SK-N-SH treated with all-trans-retinoic acid at 6 μM for 48 hours (cell line): ENCODE results near the gene ATG2A.

Source experiments
- ATAC-seq: fragments of 200-7000 bp; cut with Tn5 transposase; 3 replicates; pipeline ENCODE4 v1.9.1; 2020; ENCODE audit warnings: mild to moderate bottlenecking, moderate library complexity
- ARNTL ChIP-seq: fragments of 450-650 bp; formaldehyde crosslinking; IDR thresholded peaks from 2 replicates; pipeline ENCODE4 v1.5.0; 2020; ENCODE audit warnings: low read depth, mild to moderate bottlenecking, moderate library complexity, borderline replicate concordance
- BACH2 ChIP-seq: fragments of 250-450 bp; sonication (Bioruptor Pico); IDR thresholded peaks from 2 replicates; pipeline ENCODE4 v1.9.0; 2021; ENCODE audit warnings: mild to moderate bottlenecking, borderline replicate concordance
- CSDC2 ChIP-seq: fragments of 250-450 bp; sonication (Bioruptor Pico); IDR thresholded peaks from 2 replicates; pipeline ENCODE4 v1.5.0; 2020; ENCODE audit warnings: mild to moderate bottlenecking, moderate library complexity
- GLIS3 ChIP-seq: fragments of 250-450 bp; sonication (Bioruptor Pico); IDR thresholded peaks from 2 replicates; pipeline ENCODE4 v1.5.0; 2020; ENCODE audit warnings: mild to moderate bottlenecking, moderate library complexity
- ISL1 ChIP-seq: fragments of 250-450 bp; sonication (Bioruptor Pico); IDR thresholded peaks from 2 replicates; pipeline ENCODE4 v2.1.2; 2022; ENCODE audit warnings: mild to moderate bottlenecking, moderate library complexity
- OSR1 ChIP-seq: fragments of 250-450 bp; sonication (Bioruptor Pico); IDR thresholded peaks from 2 replicates; pipeline ENCODE4 v1.8.0; 2022; ENCODE audit warnings: moderate library complexity, mild to moderate bottlenecking, inconsistent platforms
- PPARA ChIP-seq: fragments of 250-450 bp; sonication (Bioruptor Pico); IDR thresholded peaks from 2 replicates; pipeline ENCODE4 v1.5.0; 2020; ENCODE audit warnings: mild to moderate bottlenecking, borderline replicate concordance
- SNAI2 ChIP-seq: fragments of 250-450 bp; sonication (Bioruptor Pico); IDR thresholded peaks from 2 replicates; pipeline ENCODE4 v1.5.0; 2020; ENCODE audit warnings: mild to moderate bottlenecking, moderate library complexity
- TCF4 ChIP-seq: fragments of 250-450 bp; sonication (Bioruptor Pico); IDR thresholded peaks from 2 replicates; pipeline ENCODE4 v1.8.0; 2021; ENCODE audit warnings: mild to moderate bottlenecking, moderate library complexity, borderline replicate concordance
- TOX ChIP-seq: fragments of 250-450 bp; sonication (Bioruptor Pico); IDR thresholded peaks from 2 replicates; pipeline ENCODE4 v1.8.0; 2021; ENCODE audit warnings: mild to moderate bottlenecking, moderate library complexity, borderline replicate concordance
- ZC3H10 ChIP-seq: fragments of 250-450 bp; sonication (Bioruptor Pico); IDR thresholded peaks from 2 replicates; pipeline ENCODE4 v1.5.1; 2021; ENCODE audit warnings: mild to moderate bottlenecking, moderate library complexity
- ZFP3 ChIP-seq: fragments of 250-450 bp; sonication (Bioruptor Pico); IDR thresholded peaks from 2 replicates; pipeline ENCODE4 v1.5.0; 2020; ENCODE audit warnings: mild to moderate bottlenecking, moderate library complexity
- ZFP30 ChIP-seq: fragments of 450-650 bp; formaldehyde crosslinking; IDR thresholded peaks from 2 replicates; pipeline ENCODE4 v1.5.0; 2022; ENCODE audit warnings: mild to moderate bottlenecking, moderate library complexity
- ZNF565 ChIP-seq: fragments of 450-650 bp; formaldehyde crosslinking; conservative IDR thresholded peaks from 2 replicates; pipeline ENCODE4 v1.5.0; 2020; ENCODE audit warnings: low read depth, mild to moderate bottlenecking, moderate library complexity
- ZNF70 ChIP-seq: fragments of 450-650 bp; formaldehyde crosslinking; IDR thresholded peaks from 2 replicates; pipeline ENCODE4 v1.5.0; 2020; ENCODE audit warnings: mild to moderate bottlenecking, moderate library complexity
- TF ChIP-seq, protein P1 (sequence below): fragments of 250-450 bp; sonication (Bioruptor Pico); IDR thresholded peaks from 2 replicates; pipeline ENCODE4 v1.5.0; 2020; ENCODE audit warnings: mild to moderate bottlenecking, moderate library complexity
- TF ChIP-seq, protein P2 (sequence below): fragments of 250-450 bp; sonication (Bioruptor Pico); IDR thresholded peaks from 2 replicates; pipeline ENCODE4 v1.5.1; 2020; ENCODE audit warnings: low read depth, mild to moderate bottlenecking, moderate library complexity
- TF ChIP-seq, protein P3 (sequence below): fragments of 250-450 bp; sonication (Bioruptor Pico); IDR thresholded peaks from 2 replicates; pipeline ENCODE4 v1.8.0; 2021; ENCODE audit warnings: low read depth, mild to moderate bottlenecking, moderate library complexity, borderline replicate concordance
- TF ChIP-seq, protein P4 (sequence below): fragments of 250-450 bp; sonication (Bioruptor Pico); IDR thresholded peaks from 2 replicates; pipeline ENCODE4 v1.8.0; 2020; ENCODE audit warnings: mild to moderate bottlenecking, moderate library complexity, borderline replicate concordance

The ATG2A gene

DNA sequence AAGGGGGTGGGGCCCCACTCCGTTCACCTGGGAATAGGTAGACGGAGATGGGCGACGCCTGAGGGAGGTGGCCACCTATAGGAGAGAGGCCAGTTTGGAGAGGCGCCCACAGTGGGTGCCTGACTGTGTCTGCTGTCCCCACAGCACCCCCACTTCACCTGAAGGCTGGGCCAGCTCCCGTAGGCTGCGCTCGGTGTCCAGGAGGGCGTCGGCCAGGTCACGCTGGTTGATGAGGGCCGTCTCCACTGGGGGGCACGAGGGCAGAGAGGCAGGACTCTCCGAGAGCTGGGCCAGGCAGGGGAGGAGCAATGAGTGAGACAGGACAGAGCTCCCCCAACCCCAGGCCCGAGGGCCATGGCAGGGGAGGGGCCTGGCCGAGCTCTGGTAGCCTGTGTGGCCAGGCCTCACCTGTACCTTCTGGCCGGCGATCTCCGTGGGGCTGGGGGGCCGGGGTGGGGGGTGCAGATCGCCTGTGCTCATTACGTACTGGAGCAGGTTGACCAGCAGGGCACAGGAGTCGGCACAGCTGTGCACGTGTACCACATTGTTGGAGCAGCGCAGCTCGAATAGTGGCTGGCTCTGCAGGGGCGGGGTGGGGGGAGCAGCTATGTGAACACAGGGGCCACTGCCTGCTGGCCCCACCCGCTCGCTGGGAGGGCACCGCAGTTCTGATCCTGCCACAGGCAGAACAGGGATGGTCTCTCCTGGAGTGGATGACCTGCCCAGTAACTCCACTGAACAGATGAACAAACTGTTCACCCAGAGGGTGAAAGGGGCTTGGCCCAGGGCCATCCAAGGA lies 14.7 kb downstream of the ATG2A start:
- TF ChIP-seq ZFP3 (CRISPR knock-in tag) (no peak), PPARA (no peak), TCF4 (CRISPR knock-in tag) (no peak), BACH2 (no peak), GLIS3 (CRISPR knock-in tag) (no peak), ZNF565 (CRISPR knock-in tag) (no peak)
- TF ChIP-seq, protein P1, sequence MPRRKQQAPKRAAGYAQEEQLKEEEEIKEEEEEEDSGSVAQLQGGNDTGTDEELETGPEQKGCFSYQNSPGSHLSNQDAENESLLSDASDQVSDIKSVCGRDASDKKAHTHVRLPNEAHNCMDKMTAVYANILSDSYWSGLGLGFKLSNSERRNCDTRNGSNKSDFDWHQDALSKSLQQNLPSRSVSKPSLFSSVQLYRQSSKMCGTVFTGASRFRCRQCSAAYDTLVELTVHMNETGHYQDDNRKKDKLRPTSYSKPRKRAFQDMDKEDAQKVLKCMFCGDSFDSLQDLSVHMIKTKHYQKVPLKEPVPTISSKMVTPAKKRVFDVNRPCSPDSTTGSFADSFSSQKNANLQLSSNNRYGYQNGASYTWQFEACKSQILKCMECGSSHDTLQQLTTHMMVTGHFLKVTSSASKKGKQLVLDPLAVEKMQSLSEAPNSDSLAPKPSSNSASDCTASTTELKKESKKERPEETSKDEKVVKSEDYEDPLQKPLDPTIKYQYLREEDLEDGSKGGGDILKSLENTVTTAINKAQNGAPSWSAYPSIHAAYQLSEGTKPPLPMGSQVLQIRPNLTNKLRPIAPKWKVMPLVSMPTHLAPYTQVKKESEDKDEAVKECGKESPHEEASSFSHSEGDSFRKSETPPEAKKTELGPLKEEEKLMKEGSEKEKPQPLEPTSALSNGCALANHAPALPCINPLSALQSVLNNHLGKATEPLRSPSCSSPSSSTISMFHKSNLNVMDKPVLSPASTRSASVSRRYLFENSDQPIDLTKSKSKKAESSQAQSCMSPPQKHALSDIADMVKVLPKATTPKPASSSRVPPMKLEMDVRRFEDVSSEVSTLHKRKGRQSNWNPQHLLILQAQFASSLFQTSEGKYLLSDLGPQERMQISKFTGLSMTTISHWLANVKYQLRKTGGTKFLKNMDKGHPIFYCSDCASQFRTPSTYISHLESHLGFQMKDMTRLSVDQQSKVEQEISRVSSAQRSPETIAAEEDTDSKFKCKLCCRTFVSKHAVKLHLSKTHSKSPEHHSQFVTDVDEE (CRISPR knock-in tag), result no peak
- no peak for ATAC-seq

DNA sequence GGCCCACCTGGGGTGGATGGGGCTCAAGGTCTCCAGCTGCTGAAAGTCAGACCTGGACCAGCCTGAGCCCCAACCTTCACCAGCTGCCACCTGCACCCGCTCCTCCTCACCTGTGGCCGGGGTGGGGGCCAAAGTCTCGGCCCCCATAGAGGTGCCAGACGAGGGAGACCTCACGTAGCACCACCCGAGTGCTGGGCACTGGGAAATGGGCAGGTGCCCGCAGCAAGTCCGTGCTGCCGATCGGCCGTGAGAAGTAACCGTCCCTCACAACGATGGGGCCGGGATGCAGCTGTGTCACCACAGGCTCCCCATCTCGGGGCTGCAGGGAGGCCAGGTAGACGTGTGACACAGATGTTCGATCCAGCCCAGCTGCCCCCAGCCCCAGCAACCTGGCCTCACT lies 16.2 kb downstream of the ATG2A start:
- TF ChIP-seq ZFP30, result no peak
- TF ChIP-seq, protein P1 (CRISPR knock-in tag), result no peak
- no peak for TF ChIP-seq ISL1 (CRISPR knock-in tag)
- TF ChIP-seq, protein P2, sequence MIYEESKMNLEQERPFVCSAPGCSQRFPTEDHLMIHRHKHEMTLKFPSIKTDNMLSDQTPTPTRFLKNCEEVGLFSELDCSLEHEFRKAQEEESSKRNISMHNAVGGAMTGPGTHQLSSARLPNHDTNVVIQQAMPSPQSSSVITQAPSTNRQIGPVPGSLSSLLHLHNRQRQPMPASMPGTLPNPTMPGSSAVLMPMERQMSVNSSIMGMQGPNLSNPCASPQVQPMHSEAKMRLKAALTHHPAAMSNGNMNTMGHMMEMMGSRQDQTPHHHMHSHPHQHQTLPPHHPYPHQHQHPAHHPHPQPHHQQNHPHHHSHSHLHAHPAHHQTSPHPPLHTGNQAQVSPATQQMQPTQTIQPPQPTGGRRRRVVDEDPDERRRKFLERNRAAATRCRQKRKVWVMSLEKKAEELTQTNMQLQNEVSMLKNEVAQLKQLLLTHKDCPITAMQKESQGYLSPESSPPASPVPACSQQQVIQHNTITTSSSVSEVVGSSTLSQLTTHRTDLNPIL (CRISPR knock-in tag), result no peak

DNA sequence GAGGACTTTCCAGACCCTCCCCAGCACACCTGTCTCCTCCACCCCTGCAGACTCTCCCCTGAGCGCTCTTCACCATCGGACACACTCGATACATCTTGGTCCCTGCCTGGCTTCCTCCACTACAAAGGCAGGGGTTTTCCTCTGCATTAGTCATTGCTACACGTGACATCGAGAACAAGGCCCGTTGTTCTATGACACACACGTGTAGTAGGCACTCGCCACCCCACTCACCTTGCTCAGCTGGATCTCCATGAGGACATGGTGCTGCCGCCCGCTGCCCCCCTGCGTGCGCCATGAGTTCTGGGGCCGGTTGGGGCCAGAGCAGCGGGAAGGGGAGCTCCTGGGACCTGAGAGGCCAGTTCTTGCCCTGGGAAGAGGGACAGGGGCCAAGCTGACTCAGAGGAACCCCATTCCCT lies 16.7 kb downstream of the ATG2A start:
- ATAC-seq, result no peak
- no peak for TF ChIP-seq ARNTL

More for the DNA sequence above, 16.2 kb downstream of the ATG2A start:
- ATAC-seq, result no peak

DNA sequence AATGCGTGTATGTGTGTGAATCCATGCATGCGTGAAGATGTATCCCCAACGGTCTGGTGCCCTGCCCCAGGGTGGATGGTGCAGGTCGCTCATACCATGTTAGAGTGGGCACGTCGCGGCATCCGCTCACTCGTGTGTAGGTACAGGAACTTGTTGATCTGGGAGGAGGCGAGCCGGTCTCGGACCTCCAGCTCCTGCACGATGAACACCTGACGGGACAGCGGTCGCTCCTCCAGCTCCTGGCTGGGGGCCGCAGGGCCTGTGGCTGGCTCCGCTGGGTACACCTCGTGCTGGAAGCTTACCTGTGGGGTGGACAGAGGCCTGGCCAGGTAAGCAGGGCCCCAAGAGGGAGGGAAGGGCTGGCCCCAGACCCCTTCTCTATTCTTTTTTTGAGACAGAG lies 18.5 kb downstream of the ATG2A start:
- ATAC-seq, result no peak
- TF ChIP-seq ZFP30 (no peak), TOX (no peak), SNAI2 (CRISPR knock-in tag) (no peak), BACH2 (no peak), ISL1 (CRISPR knock-in tag) (no peak), ZFP3 (CRISPR knock-in tag) (no peak), OSR1 (CRISPR knock-in tag) (no peak), GLIS3 (CRISPR knock-in tag) (no peak), CSDC2 (CRISPR knock-in tag) (no peak), TCF4 (CRISPR knock-in tag) (no peak), ZC3H10 (CRISPR knock-in tag) (no peak), ARNTL (no peak), ZNF565 (CRISPR knock-in tag) (no peak), PPARA (no peak), ZNF70 (CRISPR knock-in tag) (no peak)
- TF ChIP-seq, protein P2 (CRISPR knock-in tag), result no peak
- TF ChIP-seq, protein P3, sequence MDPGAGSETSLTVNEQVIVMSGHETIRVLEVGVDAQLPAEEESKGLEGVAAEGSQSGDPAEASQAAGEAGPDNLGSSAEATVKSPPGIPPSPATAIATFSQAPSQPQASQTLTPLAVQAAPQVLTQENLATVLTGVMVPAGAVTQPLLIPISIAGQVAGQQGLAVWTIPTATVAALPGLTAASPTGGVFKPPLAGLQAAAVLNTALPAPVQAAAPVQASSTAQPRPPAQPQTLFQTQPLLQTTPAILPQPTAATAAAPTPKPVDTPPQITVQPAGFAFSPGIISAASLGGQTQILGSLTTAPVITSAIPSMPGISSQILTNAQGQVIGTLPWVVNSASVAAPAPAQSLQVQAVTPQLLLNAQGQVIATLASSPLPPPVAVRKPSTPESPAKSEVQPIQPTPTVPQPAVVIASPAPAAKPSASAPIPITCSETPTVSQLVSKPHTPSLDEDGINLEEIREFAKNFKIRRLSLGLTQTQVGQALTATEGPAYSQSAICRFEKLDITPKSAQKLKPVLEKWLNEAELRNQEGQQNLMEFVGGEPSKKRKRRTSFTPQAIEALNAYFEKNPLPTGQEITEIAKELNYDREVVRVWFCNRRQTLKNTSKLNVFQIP (CRISPR knock-in tag), result no peak
- TF ChIP-seq, protein P4, sequence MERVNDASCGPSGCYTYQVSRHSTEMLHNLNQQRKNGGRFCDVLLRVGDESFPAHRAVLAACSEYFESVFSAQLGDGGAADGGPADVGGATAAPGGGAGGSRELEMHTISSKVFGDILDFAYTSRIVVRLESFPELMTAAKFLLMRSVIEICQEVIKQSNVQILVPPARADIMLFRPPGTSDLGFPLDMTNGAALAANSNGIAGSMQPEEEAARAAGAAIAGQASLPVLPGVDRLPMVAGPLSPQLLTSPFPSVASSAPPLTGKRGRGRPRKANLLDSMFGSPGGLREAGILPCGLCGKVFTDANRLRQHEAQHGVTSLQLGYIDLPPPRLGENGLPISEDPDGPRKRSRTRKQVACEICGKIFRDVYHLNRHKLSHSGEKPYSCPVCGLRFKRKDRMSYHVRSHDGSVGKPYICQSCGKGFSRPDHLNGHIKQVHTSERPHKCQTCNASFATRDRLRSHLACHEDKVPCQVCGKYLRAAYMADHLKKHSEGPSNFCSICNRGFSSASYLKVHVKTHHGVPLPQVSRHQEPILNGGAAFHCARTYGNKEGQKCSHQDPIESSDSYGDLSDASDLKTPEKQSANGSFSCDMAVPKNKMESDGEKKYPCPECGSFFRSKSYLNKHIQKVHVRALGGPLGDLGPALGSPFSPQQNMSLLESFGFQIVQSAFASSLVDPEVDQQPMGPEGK (CRISPR knock-in tag), result no peak
- TF ChIP-seq, protein P1 (CRISPR knock-in tag), result no peak
